ENCODE results near the gene OVAAL.

OVAAL gene

GRCh38 chr1:180601512-180601911 is 42.7 kb downstream of the OVAAL start:
- Histone ChIP-seq H3K79me2 (ENCODE audit: low read length) (no peaks in the 10 kb centered on the region), H3K27me3 (replicated peaks; ENCODE audit: insufficient read depth, low read length) (no peaks in the 10 kb centered on the region), H3K36me3 (replicated peaks; ENCODE audit: insufficient read depth, low read length) (no peaks in the 10 kb centered on the region), H3F3A (ENCODE audit: insufficient read depth, low read length) (no peaks in the 10 kb centered on the region), H3K9ac (ENCODE audit: low read length) (no peak overlapping the region), H3K27ac (ENCODE audit: low read length) (no peak overlapping the region), H3K4me3 (ENCODE audit: low read length) (no peak overlapping the region), H3K9me2 (replicated peaks; ENCODE audit: insufficient read depth, low read length) (no peaks in the 10 kb centered on the region), H4K20me1 (ENCODE audit: insufficient read depth, low read length) (no peaks in the 10 kb centered on the region), H3K4me1 (ENCODE audit: low read length) (no peaks in the 10 kb centered on the region), H3K4me2 (ENCODE audit: low read depth, low read length) (no peak overlapping the region), H3K9me3 (replicated peaks; ENCODE audit: insufficient read depth, low read length) (no peaks in the 10 kb centered on the region), H2AFZ (ENCODE audit: low read length) (no peak overlapping the region)
- TF ChIP-seq EZH2phosphoT487 (IDR thresholded peaks at IDR 0.05; ENCODE audit: low read length) (no peak), CTCF (IDR thresholded peaks at IDR 0.05; ENCODE audit: low read length) (no peak), EZH2 (optimal IDR thresholded peaks at IDR 0.05; ENCODE audit: low read depth, low read length) (no peak)
- no peak for DNase-seq

GRCh38 chr1:180603223-180603849 is 44.6 kb downstream of the OVAAL start:
- Histone ChIP-seq H3K4me2 (ENCODE audit: low read depth, low read length) (no peak overlapping the region), H3K4me1 (ENCODE audit: low read length) (no peaks in the 10 kb centered on the region), H3K27ac (ENCODE audit: low read length) (no peak overlapping the region), H3K27me3 (replicated peaks; ENCODE audit: insufficient read depth, low read length) (no peaks in the 10 kb centered on the region), H2AFZ (ENCODE audit: low read length) (no peak overlapping the region), H4K20me1 (ENCODE audit: insufficient read depth, low read length) (no peaks in the 10 kb centered on the region), H3K9me2 (replicated peaks; ENCODE audit: insufficient read depth, low read length) (no peaks in the 10 kb centered on the region), H3K9me3 (replicated peaks; ENCODE audit: insufficient read depth, low read length) (no peaks in the 10 kb centered on the region), H3F3A (ENCODE audit: insufficient read depth, low read length) (no peaks in the 10 kb centered on the region), H3K79me2 (ENCODE audit: low read length) (no peaks in the 10 kb centered on the region), H3K9ac (ENCODE audit: low read length) (no peak overlapping the region), H3K4me3 (ENCODE audit: low read length) (no peak overlapping the region), H3K36me3 (replicated peaks; ENCODE audit: insufficient read depth, low read length) (no peaks in the 10 kb centered on the region)
- no peak for DNase-seq
- TF ChIP-seq EZH2 (optimal IDR thresholded peaks at IDR 0.05; ENCODE audit: low read depth, low read length) (no peak), EZH2phosphoT487 (IDR thresholded peaks at IDR 0.05; ENCODE audit: low read length) (no peak), CTCF (IDR thresholded peaks at IDR 0.05; ENCODE audit: low read length) (no peak)

GRCh38 chr1:180603850-180604226 is 45.1 kb downstream of the OVAAL start:
- H3K27ac ChIP-seq (ENCODE audit: low read length) = no peak overlapping the region
- TF ChIP-seq CTCF (IDR thresholded peaks at IDR 0.05; ENCODE audit: low read length) (no peak), EZH2 (optimal IDR thresholded peaks at IDR 0.05; ENCODE audit: low read depth, low read length) (no peak)
- no peaks in the 10 kb centered on the region for H4K20me1 ChIP-seq (ENCODE audit: insufficient read depth, low read length)
- H3F3A ChIP-seq (ENCODE audit: insufficient read depth, low read length) = no peaks in the 10 kb centered on the region
- H3K9ac ChIP-seq (ENCODE audit: low read length) = no peak overlapping the region
- no peak overlapping the region for H2AFZ ChIP-seq (ENCODE audit: low read length)
- no peak for DNase-seq
- no peaks in the 10 kb centered on the region for H3K9me2 ChIP-seq (replicated peaks; ENCODE audit: insufficient read depth, low read length)
- H3K4me2 ChIP-seq (ENCODE audit: low read depth, low read length) = no peak overlapping the region
- no peak overlapping the region for H3K4me3 ChIP-seq (ENCODE audit: low read length)
- H3K9me3 ChIP-seq (replicated peaks; ENCODE audit: insufficient read depth, low read length) = no peaks in the 10 kb centered on the region
- no peaks in the 10 kb centered on the region for H3K36me3 ChIP-seq (replicated peaks; ENCODE audit: insufficient read depth, low read length)
- no peaks in the 10 kb centered on the region for H3K79me2 ChIP-seq (ENCODE audit: low read length)
- no peaks in the 10 kb centered on the region for H3K27me3 ChIP-seq (replicated peaks; ENCODE audit: insufficient read depth, low read length)
- no peaks in the 10 kb centered on the region for H3K4me1 ChIP-seq (ENCODE audit: low read length)
